Fibroblast of upper back skin (primary cell): Measurements from ENCODE around the gene MARCHF10.
A peak's percentile ranks its signal among the peaks of the same experiment; 100 is the strongest.
"Not testable (repeated sequence)": the region's sequence is repeated elsewhere in the genome, so short reads cannot be mapped to it uniquely, and the experiment has no call there.

Experiments used
- DNase-seq: peaks from one replicate; pipeline ENCODE4 v3.0.0-alpha.2; 2013

Gene MARCHF10, protein sequence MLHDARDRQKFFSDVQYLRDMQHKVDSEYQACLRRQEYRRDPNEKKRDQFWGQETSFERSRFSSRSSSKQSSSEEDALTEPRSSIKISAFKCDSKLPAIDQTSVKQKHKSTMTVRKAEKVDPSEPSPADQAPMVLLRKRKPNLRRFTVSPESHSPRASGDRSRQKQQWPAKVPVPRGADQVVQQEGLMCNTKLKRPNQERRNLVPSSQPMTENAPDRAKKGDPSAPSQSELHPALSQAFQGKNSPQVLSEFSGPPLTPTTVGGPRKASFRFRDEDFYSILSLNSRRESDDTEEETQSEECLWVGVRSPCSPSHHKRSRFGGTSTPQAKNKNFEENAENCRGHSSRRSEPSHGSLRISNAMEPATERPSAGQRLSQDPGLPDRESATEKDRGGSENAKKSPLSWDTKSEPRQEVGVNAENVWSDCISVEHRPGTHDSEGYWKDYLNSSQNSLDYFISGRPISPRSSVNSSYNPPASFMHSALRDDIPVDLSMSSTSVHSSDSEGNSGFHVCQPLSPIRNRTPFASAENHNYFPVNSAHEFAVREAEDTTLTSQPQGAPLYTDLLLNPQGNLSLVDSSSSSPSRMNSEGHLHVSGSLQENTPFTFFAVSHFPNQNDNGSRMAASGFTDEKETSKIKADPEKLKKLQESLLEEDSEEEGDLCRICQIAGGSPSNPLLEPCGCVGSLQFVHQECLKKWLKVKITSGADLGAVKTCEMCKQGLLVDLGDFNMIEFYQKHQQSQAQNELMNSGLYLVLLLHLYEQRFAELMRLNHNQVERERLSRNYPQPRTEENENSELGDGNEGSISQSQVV

DNA sequence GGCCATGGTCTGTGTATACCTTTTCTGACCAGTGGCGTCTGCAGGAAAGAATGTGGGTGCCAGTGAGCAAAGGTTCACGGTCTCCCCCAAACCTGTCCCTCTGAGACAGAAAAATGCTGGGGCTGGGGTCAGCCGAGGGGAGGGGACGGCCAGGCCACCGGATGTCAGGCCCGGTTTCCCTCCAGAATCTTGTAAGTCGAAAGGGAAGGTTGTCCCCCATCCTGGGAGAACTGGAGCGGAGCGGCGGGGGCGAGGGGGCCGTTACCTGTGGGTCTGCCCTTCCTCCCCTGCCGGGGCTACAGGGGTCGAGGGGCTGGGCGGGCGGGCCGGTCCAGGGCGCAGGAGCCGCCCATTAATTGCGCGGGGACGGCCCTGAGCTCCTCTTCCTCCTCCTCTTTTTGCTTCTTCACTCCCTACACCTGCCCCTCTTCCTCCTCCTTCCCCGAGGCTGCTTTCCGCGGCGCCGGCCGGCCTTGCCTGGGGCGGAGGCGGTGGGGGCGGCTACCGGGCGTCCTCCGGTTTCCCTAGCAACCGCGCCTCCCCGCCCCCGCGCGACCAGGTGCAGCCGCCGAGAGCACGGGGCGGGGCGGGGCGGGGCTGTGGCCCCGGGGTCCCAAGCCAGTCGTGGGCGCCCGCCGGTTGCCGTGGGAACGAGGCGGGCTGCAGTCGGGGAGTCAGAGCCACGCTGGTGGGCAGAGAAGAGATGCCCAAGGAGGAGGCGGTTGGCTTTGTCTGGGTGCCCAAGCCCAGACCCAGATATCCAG lies at the start of gene MARCHF10:
MARCHF10 (minus strand) TSS at position 503 of the 764 bp plus-strand sequence. CDS start 6,579 bp downstream, outside the sequence.
- no peak for DNase-seq

DNA sequence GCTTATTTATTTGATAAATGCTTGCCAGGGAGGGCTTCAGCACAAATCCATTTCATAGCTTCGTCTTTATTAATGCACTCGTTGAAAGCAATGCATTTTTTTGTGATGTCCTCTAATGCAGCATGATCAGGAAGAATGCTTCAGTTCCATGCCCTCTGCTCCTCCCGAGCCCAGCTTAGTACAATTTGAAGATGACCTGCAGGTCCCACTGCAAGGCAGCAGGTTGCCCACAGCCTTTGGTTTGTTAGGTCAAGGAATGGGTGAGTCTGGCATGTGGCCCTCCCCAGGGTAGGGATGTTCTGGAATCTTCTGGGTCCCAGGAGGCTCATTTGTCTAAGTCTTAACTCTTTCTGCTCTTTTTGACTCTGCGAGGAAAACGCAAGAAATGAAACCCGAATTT lies 49.4 kb upstream of the MARCHF10 start:
- no peak for DNase-seq

DNA sequence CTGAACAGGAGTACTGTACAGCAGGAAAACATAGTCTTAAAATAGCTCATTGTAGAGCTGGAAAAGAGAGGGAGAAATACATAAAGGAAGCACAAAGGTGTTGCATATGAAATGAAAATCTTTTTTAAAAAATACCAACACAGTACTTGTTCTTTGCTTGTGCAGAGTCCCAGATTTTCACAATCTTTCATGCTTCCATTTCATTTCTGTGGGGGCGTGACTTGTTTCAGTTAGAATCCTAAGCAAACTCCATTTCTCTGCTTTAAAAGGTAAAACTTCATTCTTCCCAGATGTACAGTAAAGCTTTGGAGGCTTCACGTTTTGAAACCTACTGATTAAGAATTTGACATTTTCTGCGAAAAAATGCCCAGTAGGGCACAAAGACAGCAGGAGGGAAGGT lies 48.5 kb upstream of the MARCHF10 start:
- DNase-seq, result no peak

DNA sequence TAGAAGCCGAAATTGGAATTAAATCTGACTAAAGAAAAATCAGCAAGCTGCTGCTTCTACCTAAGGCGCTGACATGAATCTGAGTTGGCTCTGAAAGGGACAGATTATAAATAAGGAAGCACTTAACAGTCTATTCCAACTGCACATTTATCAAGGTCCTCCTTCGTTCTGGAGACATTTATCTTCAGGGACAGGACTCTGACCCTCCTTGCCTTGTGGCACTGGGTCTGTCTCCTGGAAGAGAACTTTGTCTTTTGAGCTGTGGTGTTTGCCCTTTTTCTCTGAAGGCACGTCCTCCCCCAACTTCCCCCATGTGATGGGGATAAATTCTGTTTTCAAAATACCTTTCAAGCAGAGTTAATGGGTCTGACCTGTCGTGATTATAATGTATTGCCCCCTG lies 47.0 kb upstream of the MARCHF10 start:
- DNase-seq, result no peak

DNA sequence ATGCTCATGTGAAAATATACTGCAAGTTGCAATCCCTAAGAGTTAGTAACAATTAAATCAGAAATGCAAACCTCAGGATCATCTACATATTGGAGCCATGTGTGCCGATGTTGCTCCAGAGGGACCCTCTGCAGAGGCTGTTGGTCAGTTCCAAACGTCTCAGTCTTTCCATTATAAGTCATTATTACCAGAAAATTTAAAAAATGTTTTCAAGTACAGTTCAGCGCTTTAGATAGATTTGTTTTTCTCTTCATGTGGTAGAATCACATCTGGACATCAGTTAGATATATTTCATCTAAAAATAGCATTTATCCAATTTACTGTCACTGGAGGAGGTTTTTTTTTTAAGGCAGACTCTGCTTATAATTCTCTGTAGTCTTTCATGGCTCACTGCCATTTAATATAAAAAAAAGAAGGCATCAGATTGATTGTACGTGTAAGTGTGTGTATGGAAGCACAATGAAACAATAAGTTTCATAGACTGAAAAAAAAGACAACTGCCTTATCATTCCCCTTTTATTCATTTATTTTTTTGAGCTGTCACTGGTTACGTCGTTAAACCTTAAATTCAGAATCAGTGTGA lies 46.1 kb upstream of the MARCHF10 start:
- peak; percentile 82 for DNase-seq

DNA sequence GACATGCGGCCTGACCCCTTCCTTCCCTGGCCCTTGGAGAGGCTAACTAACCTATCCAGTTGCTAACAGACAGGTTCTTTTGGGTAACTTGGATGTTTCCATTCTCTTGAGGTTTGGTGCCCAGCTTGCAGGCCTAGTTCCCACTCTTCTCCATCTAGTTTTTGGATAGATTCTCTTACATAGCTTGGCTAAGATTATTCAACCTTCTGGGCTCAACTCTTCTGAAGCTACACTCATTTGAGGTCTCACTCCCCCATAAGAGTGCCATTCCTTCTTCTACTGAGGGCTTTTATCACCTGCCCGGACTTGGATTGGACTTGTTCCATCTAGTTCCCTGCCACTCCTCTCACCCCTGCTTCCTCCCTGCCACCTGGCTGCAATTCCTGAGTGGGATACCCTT lies 44.1 kb upstream of the MARCHF10 start:
- no peak for DNase-seq

DNA sequence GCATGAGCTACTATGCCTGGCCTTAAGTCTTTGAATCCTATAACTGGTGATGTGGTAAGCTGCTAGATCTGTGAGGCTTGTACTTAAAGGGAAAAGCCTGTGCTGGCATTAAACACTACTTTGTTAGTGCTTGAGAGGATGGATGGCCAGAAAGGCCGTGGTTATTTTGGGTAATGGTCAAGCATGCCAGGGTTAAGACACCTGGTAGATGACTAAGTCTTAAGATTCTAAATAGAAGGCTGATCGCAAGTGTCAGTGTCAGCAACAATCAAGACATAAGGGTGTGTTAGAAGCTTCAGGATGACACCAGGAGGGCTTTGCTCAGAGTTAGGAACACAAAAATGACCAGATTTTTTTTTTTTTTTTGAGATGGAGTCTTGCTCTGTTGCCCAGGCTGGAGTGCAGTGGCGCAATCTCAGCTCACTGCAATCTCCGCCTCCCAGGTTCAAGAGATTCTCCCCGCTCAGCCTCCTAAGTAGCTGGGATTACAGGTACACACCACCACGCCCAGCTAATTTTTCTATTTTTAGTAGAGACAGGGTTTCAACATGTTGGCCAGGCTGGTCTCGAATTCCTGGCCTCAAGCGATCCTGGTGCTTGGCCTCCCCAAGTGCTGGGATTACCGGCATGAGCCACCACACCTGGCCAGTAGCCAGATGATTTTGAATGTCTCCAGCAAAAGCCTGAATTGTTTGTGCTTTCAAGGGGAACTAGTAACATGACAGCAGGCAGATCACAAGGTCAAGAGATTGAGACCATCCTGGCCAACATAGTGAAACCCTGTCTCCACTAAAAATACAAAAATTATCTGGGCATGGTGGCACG lies 41.7 kb upstream of the MARCHF10 start:
- not testable (repeated sequence) for DNase-seq

DNA sequence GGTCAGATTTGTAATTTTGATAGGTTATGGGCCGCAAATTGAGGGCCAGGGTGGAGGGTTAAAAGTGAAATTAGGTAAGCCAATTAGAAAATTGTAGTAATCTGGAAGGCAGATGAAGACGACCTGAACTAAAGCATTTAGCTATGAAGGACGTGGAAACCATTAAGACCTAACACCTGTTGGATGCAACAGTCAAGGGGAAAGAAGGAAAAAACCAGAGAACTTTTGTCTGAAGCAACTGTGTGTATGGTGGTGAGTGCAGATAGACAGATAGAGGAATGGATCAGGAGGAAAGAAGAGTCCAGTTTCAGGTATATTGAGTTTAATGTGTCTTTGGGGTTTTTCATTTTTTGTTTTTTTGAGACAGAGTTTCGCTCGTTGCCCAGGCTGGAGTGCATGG lies 40.2 kb upstream of the MARCHF10 start:
- no peak for DNase-seq

DNA sequence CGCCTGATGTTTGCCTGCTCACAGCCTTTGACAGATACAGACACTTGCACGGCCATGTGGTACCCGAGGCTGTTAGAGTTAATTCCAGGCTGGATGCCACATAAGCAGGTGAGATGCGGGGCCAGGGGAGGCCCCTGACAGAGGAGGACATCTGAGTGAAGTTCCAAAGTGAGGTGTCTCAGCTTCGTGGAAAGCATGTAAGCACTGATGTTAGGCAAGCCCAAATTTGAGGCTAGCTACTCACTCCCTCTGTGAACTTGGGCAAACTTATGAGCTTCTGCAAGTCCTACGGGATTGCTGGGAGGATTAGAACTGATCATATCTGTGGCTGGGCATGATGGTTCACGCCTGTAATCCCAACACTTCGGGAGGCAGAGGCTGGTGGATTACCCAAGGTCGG lies 39.3 kb upstream of the MARCHF10 start:
- no peak for DNase-seq

DNA sequence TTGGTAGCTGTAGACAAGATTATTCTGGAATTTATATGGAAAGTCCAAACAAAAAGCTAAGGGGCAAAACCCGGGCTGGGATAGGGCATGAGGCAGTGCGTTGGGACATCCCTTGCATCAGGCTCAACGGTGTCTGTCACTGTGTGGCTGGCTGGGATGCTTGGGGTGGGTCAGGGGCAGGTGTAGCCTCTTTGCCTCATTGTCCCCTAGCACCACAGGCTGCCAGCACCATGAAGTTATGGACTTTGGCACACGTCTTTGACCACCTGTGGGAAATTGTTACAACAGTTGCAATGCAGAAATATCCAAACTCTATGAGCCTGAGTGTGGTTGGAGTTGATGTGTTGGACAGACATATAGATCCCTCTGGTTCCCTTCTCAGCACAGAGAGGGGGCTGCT lies 32.8 kb upstream of the MARCHF10 start:
- DNase-seq, result no peak

DNA sequence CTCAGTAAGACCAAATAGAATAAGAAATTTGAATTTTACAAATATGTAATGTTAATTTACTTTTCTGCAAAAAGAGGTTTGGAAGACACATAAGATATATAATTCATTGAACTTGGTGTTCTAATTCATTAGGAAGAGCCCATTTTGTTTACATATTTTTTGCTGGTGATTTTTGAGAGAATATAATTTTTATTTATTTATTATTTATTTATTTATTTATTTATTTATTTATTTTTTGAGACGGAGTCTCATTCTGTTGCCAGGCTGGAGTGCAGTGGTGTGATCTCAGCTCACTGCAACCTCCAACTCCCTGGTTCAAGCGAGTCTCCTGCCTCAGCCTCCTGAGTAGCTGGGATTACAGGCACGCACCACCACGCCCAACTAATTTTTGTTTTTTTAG lies 25.7 kb upstream of the MARCHF10 start:
- DNase-seq, result not testable (repeated sequence)

DNA sequence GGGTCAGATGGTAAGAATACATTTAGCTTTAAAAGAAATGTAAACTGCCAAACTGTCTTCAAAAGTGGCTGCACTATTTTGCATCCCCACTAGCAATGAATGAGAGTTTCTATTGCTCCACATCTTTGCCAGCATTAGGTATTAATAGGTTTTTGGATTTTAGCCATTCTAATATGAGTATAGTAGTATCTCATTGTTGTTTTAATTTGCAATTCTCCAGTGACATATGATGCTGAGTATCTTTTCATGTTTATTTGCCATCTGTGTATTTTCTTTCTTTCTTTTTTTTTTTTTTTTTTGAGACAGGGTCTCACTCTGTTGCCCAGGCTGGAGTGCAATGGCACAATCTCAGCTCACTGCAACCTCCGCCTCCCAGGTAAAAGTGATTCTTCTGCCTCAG lies 24.3 kb upstream of the MARCHF10 start:
- no peak for DNase-seq

DNA sequence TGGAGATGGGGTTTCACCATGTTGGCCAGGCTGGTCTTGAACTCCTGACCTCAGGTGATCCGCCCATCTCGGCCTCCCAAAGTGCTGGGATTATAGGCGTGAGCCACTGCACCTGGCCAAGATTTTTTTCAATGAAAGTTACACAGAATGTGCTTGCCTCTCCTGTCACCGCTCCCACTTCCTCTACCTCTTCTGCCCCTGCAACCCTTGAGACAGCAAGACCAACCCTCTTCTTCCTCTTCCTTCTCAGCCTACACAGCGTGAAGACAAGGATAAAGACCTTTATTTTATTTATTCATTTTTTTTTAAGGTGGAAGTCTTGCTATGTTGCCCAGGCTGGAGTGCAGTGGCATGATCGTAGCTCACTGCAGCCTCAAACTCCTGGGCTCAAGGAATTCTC lies 23.0 kb upstream of the MARCHF10 start:
- not testable (repeated sequence) for DNase-seq

DNA sequence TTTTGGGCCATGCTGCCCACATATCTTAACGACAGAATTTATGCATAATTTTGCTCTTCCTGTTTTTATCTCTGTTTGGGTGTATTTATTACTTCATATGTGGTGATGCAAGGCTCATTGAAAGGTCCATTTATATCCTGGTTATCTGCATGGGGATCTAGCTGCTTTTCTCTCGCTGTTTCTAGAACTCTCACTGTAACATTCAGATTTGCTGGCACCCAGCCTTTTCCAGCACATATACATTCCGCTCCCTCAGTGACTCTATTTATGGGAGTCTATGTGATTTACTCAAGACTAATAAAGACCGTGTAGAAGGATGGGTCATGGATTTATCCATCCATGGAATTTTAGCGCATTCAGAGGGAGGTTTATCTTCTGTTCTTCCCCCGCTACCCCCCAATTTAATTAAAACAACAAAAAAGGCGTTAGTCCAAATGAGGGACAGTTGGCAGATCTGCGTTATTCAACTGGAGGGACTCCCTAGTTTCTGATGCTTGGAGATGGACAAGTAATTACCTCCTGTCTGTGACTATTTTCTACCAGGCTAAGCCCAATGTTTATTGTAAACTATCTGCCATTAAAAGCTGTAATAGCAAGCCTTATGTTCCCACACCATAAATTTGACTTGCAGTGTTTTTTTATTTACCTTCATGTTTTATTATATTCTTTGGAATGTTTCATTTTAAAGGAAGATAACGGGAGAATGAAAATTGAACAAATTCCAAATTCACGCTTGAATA lies 19.8 kb upstream of the MARCHF10 start:
- peak; percentile 75 for DNase-seq

DNA sequence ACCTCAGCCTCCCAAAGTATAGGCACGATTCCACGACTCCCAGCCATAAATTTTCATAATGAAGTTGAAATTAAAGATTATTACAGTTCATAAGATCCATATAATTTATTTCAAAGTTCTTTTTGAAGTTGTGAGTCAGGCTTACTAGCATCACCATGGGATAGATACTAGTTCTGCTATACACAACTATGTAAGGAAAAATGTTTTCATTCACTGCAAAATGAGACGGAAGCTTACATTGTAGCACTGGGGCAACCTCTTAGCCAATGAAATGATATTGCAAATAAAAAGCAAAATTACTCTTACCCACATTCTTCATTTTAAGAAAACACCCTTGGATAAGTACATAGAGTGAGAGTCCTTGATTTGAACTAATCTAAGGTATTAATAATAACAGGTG lies 18.8 kb upstream of the MARCHF10 start:
- no peak for DNase-seq

DNA sequence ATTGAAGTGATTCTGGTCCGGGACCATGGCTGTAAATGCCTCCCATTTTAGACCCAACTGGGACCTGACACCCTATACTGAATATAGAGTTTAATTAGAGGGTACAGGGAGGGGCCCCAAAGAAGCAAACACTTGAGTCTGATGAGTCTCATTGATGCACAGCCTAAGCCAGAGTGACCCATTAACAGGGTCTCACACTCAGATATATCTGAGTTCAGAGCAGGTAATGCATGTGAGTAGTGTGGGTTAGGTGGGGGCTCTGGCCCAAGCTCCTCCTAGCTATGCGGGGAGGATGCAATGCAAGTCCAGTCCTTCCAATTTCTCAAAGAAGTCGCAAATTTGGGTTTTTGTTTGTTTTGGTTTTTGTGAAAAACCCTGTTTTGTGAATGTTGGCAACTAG lies 17.1 kb upstream of the MARCHF10 start:
- DNase-seq, result no peak

DNA sequence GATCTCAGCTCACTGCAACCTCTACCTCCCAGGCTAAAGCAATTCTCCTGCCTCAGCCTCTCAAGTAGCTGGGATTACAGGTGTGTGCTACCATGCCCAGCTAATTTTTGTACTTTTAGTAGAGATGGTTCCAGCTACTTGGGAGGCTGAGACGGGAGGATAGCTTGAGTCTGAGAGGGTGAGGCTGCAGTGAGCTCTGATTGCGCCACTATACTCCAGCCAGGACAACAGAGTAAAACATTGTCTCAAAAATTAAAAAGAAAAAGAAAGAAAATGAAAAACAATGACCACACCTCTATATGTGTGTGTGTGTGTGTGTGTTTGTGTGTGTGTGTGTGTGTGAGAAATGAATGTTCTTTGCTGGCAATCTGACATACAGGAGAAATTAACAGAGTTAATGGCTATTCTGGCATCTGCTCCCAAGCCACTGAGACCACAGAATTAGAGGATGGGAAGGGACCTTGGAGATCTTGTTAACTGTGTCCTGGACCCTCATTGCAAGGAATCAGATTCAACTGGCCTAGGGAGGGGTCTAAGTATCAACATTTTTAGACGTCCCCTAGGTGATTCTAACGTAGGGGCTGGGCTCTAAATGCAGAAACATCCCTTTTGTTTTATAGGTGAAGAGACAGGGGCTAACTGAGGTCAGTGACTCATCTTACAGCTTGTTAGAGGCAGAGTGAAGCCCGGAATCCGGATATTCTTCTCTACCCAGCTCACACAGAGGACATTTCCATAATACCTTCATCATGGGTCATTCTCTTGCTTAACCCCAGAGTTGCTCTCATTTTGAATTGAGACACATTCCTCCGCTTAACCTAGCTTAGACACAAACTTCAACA lies 16.4 kb upstream of the MARCHF10 start:
- DNase-seq, result peak; percentile 99

DNA sequence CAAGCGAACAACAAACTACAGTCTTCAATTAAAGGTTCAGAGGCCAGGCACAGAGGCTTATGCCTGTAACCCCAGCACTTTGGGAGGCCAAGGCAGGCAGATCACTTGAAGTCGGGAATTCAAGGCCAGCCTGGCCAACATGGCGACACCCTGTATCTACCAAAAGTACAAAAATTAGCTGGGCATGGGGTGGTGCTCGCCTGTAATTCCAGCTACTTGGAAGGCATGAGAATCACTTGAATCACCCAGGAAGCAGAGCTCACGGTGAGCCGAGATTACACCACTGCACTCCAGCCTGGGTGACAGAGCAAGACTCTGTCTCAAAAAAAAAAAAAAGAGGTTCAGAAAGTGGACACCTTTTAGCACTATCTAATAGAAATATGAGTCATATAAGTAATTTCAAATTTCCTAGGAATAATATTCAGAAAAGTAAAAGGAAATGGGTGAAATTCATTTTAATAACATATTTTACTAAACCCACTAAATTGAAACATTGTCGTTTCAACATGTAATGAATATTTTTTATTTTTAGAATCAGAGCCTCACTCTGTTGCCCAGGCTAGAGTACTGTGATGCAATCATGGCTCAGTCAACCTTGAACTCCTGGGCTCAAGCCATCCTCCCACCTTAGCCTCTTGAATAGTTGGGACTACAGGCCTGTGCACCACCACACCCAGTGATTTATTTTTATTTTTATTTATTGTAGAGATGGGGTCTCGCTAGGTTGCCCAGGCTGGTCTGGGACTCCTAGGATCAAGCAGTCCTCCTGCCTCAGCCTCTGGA lies 15.2 kb upstream of the MARCHF10 start:
- no peak for DNase-seq

DNA sequence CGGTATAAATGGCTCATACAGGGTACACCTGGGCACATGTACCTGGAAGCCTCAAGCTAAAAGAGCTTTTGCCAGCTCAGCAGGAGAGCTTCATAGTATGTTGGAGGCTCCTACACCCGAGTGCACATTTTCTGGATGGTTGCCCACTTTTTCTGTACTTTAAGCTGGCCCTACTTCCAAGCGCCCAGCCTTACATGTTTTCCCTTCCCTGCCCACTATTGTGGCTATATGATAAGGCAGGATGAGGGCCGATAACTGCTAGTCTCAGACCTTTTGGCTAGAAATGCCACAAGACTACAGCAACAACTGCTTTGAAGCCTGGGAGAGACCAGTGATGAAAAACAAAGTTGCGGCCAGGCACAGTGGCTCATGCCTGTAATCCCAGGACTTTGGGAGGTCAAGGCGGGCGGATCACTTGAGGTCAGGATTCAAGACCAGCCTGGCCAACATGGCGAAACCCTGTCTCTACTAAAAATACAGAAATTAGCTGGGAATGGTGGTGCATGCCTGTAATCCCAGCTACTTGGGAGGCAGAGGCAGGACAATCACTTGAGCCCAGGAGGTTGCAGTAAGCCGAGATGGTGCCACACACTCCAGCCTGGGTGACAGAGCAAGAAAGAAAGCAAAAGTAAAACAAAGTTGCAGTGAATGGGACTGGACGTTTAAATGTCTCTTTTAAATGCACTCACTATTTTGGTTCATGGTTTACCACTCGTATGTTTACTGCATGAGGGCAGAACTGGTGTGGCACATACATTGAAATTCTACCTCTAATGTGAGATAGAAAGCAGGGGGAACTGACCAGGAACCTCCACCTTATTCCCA lies 14.2 kb upstream of the MARCHF10 start:
- peak; percentile 48 for DNase-seq
